ENCODE data around the gene TNFSF13. TPM values are rescaled to one million over a fixed set of nuclear protein-coding genes. Genes with fewer than 3 reads are reported as not detected.

TNFSF13 gene
- total and polyA plus RNA-seq, 2 of the 8 experiments (the other 6 are each of a cell fraction or from before 2014, with no cell fraction given): 2.1 to 2.6 TPM

DNA sequence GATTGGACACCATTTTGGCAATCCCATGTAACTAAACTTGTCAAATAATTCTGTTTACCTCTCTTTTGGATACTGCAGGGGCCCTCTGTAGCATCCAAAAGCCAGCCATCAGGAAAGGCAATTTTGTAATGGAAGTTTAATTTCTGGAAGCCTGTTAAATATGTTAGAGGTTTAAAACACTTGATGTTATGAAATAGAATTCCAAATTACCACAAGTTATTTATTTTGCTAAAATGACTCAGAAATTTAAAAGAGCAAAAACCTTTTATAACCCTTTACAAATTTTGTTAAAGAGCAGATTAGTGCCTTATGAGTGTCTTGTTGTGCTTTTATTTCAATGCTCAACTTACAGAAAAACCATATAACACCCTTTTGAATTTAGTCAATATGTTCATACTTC is 29.7 kb upstream of the TNFSF13 start:
- no peaks in the 10 kb centered on the region for H4K20me1 ChIP-seq (replicated peaks in 1 of 2; ENCODE audit: control insufficient read depth in 1 of 2, insufficient read depth in 2 of 2, low read length in 2 of 2)
- H2BK20ac ChIP-seq (ENCODE audit: low read length): no peak overlapping the region
- POLR2A ChIA-PET (ENCODE audit: partially characterized antibody): no interaction called here
- no peak overlapping the region for H2BK12ac ChIP-seq (ENCODE audit: low read depth, low read length)
- no peaks in the 10 kb centered on the region for H3K79me1 ChIP-seq (ENCODE audit: low read depth, low read length)
- H4K8ac ChIP-seq (ENCODE audit: extremely low read depth, insufficient read depth, low read length): no peak overlapping the region
- no peak overlapping the region for H3K18ac ChIP-seq (ENCODE audit: extremely low read depth, low read length)
- no peak overlapping the region for H3K4me2 ChIP-seq (ENCODE audit: insufficient read depth in 1 of 2, low read depth in 2 of 2, low read length in 2 of 2)
- no peak overlapping the region for H2AK5ac ChIP-seq (ENCODE audit: low read depth, low read length)
- no peak overlapping the region for H3K4ac ChIP-seq (replicated peaks; ENCODE audit: insufficient read length, low read depth, low read length)
- no peak overlapping the region for H3K56ac ChIP-seq (replicated peaks; ENCODE audit: insufficient read length, low read depth, low read length)
- H4K5ac ChIP-seq (ENCODE audit: insufficient read length, low read depth, low read length): no peak overlapping the region
- no peak overlapping the region for H2AFZ ChIP-seq (ENCODE audit: low read length)
- H3K27me3 ChIP-seq (replicated peaks in 1 of 4; ENCODE audit: control insufficient read depth in 3 of 4, extremely low read depth in 1 of 4, insufficient read depth in 3 of 4, low read length in 3 of 4): no peaks in the 10 kb centered on the region
- no peak overlapping the region for H2BK120ac ChIP-seq (replicated peaks; ENCODE audit: low read depth, low read length)
- H3K14ac ChIP-seq (ENCODE audit: insufficient read length): no peak overlapping the region
- H3K27ac ChIP-seq (ENCODE audit: low read depth, low read length): no peak overlapping the region
- no peak overlapping the region for H3K4me3 ChIP-seq (ENCODE audit: extremely low read depth in 1 of 4, insufficient read depth in 2 of 4, low read depth in 3 of 4, low read length in 4 of 4)
- no peak overlapping the region for H4K91ac ChIP-seq (replicated peaks; ENCODE audit: insufficient read length, low read length)
- no peaks in the 10 kb centered on the region for H3K36me3 ChIP-seq (ENCODE audit: control insufficient read depth in 2 of 4, insufficient read depth in 4 of 4, low read length in 3 of 4)
- no peak for DNase-seq (ENCODE audit: low read depth in 1 of 2, low spot score in 2 of 2)
- no peak overlapping the region for H2BK15ac ChIP-seq (ENCODE audit: low read length)
- no peaks in the 10 kb centered on the region for H3K79me2 ChIP-seq (ENCODE audit: control insufficient read depth in 1 of 2, insufficient read depth in 2 of 2, low read length in 2 of 2)
- H3K9ac ChIP-seq (replicated peaks in 1 of 4; ENCODE audit: extremely low read depth in 1 of 4, low read depth in 3 of 4, low read length in 3 of 4): no peak overlapping the region
- H3K23me2 ChIP-seq (ENCODE audit: low read depth, low read length): no peaks in the 10 kb centered on the region
- CTCF ChIA-PET (ENCODE audit: partially characterized antibody): no interaction called here
- H3K4me1 ChIP-seq (replicated peaks in 1 of 4; ENCODE audit: control insufficient read depth in 3 of 4, insufficient read depth in 4 of 4, low read length in 3 of 4): no peaks in the 10 kb centered on the region
- no peak for FAIRE-seq
- no peak overlapping the region for H3K23ac ChIP-seq (ENCODE audit: insufficient read length)
- H3K9me3 ChIP-seq (ENCODE audit: insufficient read depth in 2 of 2, low read depth in 1 of 2, low read length in 1 of 2): peaks cover 8 to 22% of the 10 kb centered on the region in 2 experiments; a peak in 3 of 4 replicates
- no peak overlapping the region for H2BK5ac ChIP-seq (ENCODE audit: low read depth, low read length)
- no peak for TF ChIP-seq TAF1 (IDR thresholded peaks at IDR 0.05; ENCODE audit: low read depth, low read length)
- no peak for TF ChIP-seq RAD21 (IDR thresholded peaks at IDR 0.05 in 1 of 2, conservative IDR thresholded peaks at IDR 0.05 in 1 of 2; ENCODE audit: low read depth in 2 of 2, low read length in 2 of 2)
- TF ChIP-seq SP4 (IDR thresholded peaks at IDR 0.05; ENCODE audit: low read length): no peak
- TF ChIP-seq HDAC2 (IDR thresholded peaks at IDR 0.05; ENCODE audit: borderline replicate concordance in 1 of 2, low read depth in 2 of 2, low read length in 2 of 2): no peak
- no peak for TF ChIP-seq GTF2F1 (IDR thresholded peaks at IDR 0.05; ENCODE audit: borderline replicate concordance, low read depth, low read length)
- no peak for TF ChIP-seq CHD2 (IDR thresholded peaks at IDR 0.05; ENCODE audit: low read length)
- no peak for TF ChIP-seq SAP30 (IDR thresholded peaks at IDR 0.05; ENCODE audit: insufficient read depth, insufficient replicate concordance, low read length)
- TF ChIP-seq CBX5 (IDR thresholded peaks at IDR 0.05; ENCODE audit: low read depth, low read length): no peak
- TF ChIP-seq GABPA (IDR thresholded peaks at IDR 0.05; ENCODE audit: borderline replicate concordance, insufficient read depth, low read length): no peak
- TF ChIP-seq MAFK (IDR thresholded peaks at IDR 0.05; ENCODE audit: low read depth, low read length): no peak
- TF ChIP-seq EP300 (IDR thresholded peaks at IDR 0.05; ENCODE audit: borderline replicate concordance in 1 of 2, low read depth in 2 of 2, low read length in 2 of 2): no peak
- TF ChIP-seq SP1 (IDR thresholded peaks at IDR 0.05; ENCODE audit: low read depth, low read length): no peak
- no peak for TF ChIP-seq PHF8 (conservative IDR thresholded peaks at IDR 0.05; ENCODE audit: low read depth, low read length)

Data from H1 (cell line).